Gastroesophageal sphincter (tissue), 3 donors: Measurements from ENCODE around the gene SRRM1.

Source experiments
- CTCF ChIP-seq, 4 experiments: fragments of 200-600 bp in 2 of 4; fragments of 450-650 bp in 2 of 4; sonication (generic) in 1 of 4; IDR thresholded peaks; one replicate each; pipeline ENCODE4 v1.5.1; 2017 to 2019; ENCODE audit warnings: antibody characterized with exemption in 4 of 4, mild to moderate bottlenecking in 2 of 4, moderate library complexity in 2 of 4
- POLR2A ChIP-seq, 2 donors: fragments of 450-650 bp; IDR thresholded peaks; one replicate each; pipeline ENCODE4 v1.6.1; 2017; ENCODE audit warnings: antibody characterized with exemption in 2 of 2, mild to moderate bottlenecking in 2 of 2, moderate library complexity in 1 of 2
- POLR2AphosphoS5 ChIP-seq: sonication (generic); formaldehyde crosslinking; IDR thresholded peaks from one replicate; pipeline ENCODE4 v1.6.1; 2017; ENCODE audit warnings: antibody characterized with exemption

GRCh38 chr1:24692351-24692980 lies 49.4 kb downstream of the SRRM1 start:
- TF ChIP-seq POLR2A (IDR thresholded peaks at IDR 0.05) (no peak), POLR2AphosphoS5 (no peak), CTCF (IDR thresholded peaks at IDR 0.05) (no peak)
